Vagina (tissue), 2 donors: ENCODE data around the gene FMC1.

ENCODE experiments used
- POLR2A ChIP-seq, 2 donors: fragments of 450-650 bp; IDR thresholded peaks; one replicate each; pipeline ENCODE4 v1.6.1; 2017; ENCODE audit warnings: antibody characterized with exemption in 2 of 2, mild to moderate bottlenecking in 2 of 2, moderate library complexity in 2 of 2
- TF ChIP-seq, protein P1 (sequence below), 3 experiments: fragments of 450-650 bp in 2 of 3; fragments of 200-600 bp in 1 of 3; sonication (generic) in 1 of 3; IDR thresholded peaks; one replicate each; pipeline ENCODE4 v1.5.1; 2017 to 2019; ENCODE audit warnings: antibody characterized with exemption in 3 of 3, mild to moderate bottlenecking in 2 of 3, moderate library complexity in 2 of 3

DNA sequence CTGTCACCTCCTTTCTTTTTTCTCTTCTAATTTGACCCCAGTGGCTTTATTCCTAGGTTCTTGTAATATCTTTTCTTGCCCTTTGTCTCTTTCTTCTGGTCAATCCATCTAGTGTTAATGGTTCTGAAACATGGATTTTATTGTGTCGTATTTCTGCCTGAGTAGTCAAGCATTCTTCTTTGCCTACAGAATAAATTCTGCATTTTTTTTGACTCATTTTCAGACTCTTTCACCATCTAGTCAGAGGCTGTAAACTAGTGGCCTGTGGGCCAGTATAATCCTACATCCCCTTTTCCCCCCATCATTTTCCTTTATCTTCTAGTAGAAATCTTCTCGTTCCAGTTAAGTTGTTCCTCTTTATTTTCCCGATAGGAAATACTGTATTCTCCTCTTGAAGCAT lies 48.0 kb downstream of the FMC1 start:
- TF ChIP-seq POLR2A (IDR thresholded peaks at IDR 0.05): no peak
- TF ChIP-seq, protein P1, sequence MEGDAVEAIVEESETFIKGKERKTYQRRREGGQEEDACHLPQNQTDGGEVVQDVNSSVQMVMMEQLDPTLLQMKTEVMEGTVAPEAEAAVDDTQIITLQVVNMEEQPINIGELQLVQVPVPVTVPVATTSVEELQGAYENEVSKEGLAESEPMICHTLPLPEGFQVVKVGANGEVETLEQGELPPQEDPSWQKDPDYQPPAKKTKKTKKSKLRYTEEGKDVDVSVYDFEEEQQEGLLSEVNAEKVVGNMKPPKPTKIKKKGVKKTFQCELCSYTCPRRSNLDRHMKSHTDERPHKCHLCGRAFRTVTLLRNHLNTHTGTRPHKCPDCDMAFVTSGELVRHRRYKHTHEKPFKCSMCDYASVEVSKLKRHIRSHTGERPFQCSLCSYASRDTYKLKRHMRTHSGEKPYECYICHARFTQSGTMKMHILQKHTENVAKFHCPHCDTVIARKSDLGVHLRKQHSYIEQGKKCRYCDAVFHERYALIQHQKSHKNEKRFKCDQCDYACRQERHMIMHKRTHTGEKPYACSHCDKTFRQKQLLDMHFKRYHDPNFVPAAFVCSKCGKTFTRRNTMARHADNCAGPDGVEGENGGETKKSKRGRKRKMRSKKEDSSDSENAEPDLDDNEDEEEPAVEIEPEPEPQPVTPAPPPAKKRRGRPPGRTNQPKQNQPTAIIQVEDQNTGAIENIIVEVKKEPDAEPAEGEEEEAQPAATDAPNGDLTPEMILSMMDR (IDR thresholded peaks at IDR 0.05): no peak
